GM12878 (cell line): ENCODE measurements around the gene RET. TPM values are rescaled to one million over a fixed set of nuclear protein-coding genes. Genes with fewer than 3 reads are reported as not detected.

Source experiments
- ATAC-seq: fragments of 200-7000 bp; cut with Tn5 transposase; 3 replicates; pipeline ENCODE4 v1.9.1; 2020; ENCODE audit warnings: mild to moderate bottlenecking, moderate library complexity
- BruUV-seq: library from RNA; stranded (reverse); fragments of 400-500 nt; replicated peaks from 2 replicates; lab custom pipeline; 2021; lab: Mats Ljungman, UMichigan
- CTCF ChIA-PET: fragments of 300-600 bp; sonication (Branson Sonifier 250); formaldehyde crosslinking; extraction: SDS; loops from one replicate; lab custom pipeline; 2021; ENCODE audit warnings: inconsistent platforms; lab: Yijun Ruan, JAX
- POLR2A ChIA-PET: fragments of 350-600 bp; formaldehyde crosslinking; extraction: SDS; loops from one replicate; lab custom pipeline; 2021; ENCODE audit warnings: inconsistent platforms; lab: Charles Lee
- RAD21 ChIA-PET: fragments of 300-600 bp; sonication (Branson Sonifier 250); formaldehyde crosslinking; loops from one replicate; lab custom pipeline; 2023; ENCODE audit warnings: antibody characterized with exemption; ENCODE audit not compliant: unreplicated experiment; lab: Charles Lee
- SMC1A ChIA-PET: fragments of 300-600 bp; sonication (Branson Sonifier 250); formaldehyde crosslinking; loops from one replicate; lab custom pipeline; 2023; ENCODE audit not compliant: unreplicated experiment, uncharacterized antibody; lab: Charles Lee
- DNase-seq: peaks from one replicate; pipeline ENCODE4 v3.0.0-alpha.2; 2011; ENCODE audit warnings: low read depth, low spot score
- FAIRE-seq: peaks from 3 replicates; lab custom pipeline; 2011; peaks lifted over from hg19 to GRCh38; lab: Jason Lieb, UNC
- H2AFZ ChIP-seq: 2 replicates; pipeline ENCODE4 v1.6.0; 2011; ENCODE audit warnings: low read depth, low read length, control low read depth; ENCODE audit not compliant: control insufficient read depth
- H3K27ac ChIP-seq: 2 replicates; pipeline ENCODE4 v1.5.1; 2011; ENCODE audit warnings: control low read depth; ENCODE audit not compliant: control insufficient read depth, insufficient read depth
- H3K27me3 ChIP-seq, 2 experiments: replicated peaks in 1 of 2; 2 replicates each; pipeline versions ENCODE4 v1.6.0 to v1.6.1; 2011; ENCODE audit warnings: low read length in 1 of 2; ENCODE audit not compliant: control insufficient read depth in 2 of 2, insufficient read depth in 2 of 2
- H3K36me3 ChIP-seq, 2 experiments: 2 replicates each; pipeline ENCODE4 v1.5.1; 2011; ENCODE audit warnings: low read length in 1 of 2; ENCODE audit not compliant: control insufficient read depth in 2 of 2, insufficient read depth in 2 of 2
- H3K4me1 ChIP-seq: 2 replicates; pipeline ENCODE4 v1.6.1; 2011; ENCODE audit warnings: mild to moderate bottlenecking, low read length, moderate library complexity, mixed read lengths; ENCODE audit not compliant: control insufficient read depth, insufficient read depth
- H3K4me2 ChIP-seq: 2 replicates; pipeline ENCODE4 v1.6.0; 2011; ENCODE audit warnings: control low read depth; ENCODE audit not compliant: control insufficient read depth, insufficient read depth
- H3K4me3 ChIP-seq: fragments of 200-600 bp; sonication (generic); 2 replicates; pipeline ENCODE4 v1.5.1; 2016
- H3K79me2 ChIP-seq: 2 replicates; pipeline ENCODE4 v1.6.0; 2011; ENCODE audit warnings: low read length; ENCODE audit not compliant: control insufficient read depth, insufficient read depth
- H3K9ac ChIP-seq: 2 replicates; pipeline ENCODE4 v1.8.0; 2011; ENCODE audit warnings: low read length, control low read depth, mixed read lengths; ENCODE audit not compliant: control insufficient read depth, insufficient read depth
- H3K9me3 ChIP-seq: replicated peaks from 3 replicates; pipeline ENCODE4 v1.5.1; 2011; ENCODE audit warnings: mild to moderate bottlenecking, low read length; ENCODE audit not compliant: control insufficient read depth, insufficient read depth
- H4K20me1 ChIP-seq: 2 replicates; pipeline ENCODE4 v1.6.0; 2011; ENCODE audit not compliant: control insufficient read depth, insufficient read depth
- ATF7 ChIP-seq: fragments of 450-650 bp; IDR thresholded peaks from 2 replicates; pipeline ENCODE4 v1.6.1; 2016; ENCODE audit warnings: low read depth, mild to moderate bottlenecking
- BHLHE40 ChIP-seq, 2 experiments: fragments of 450-650 bp in 1 of 2; IDR thresholded peaks; 2 replicates each; pipeline ENCODE4 v1.6.1; 2011 to 2017; ENCODE audit warnings: low read depth in 2 of 2, borderline replicate concordance in 1 of 2, improper control_type of control experiment in 1 of 2, low read length in 1 of 2, mild to moderate bottlenecking in 1 of 2
- POLR2AphosphoS5 ChIP-seq: IDR thresholded peaks from 2 replicates; pipeline ENCODE4 v1.6.1; 2011; ENCODE audit warnings: mild to moderate bottlenecking, low read length, inconsistent platforms
- RFX5 ChIP-seq: IDR thresholded peaks from 2 replicates; pipeline ENCODE4 v1.6.1; 2011; ENCODE audit warnings: low read depth, low read length, improper control_type of control experiment
- SMAD1 ChIP-seq: fragments of 450-650 bp; IDR thresholded peaks from 2 replicates; pipeline ENCODE4 v1.6.1; 2018; ENCODE audit warnings: mild to moderate bottlenecking, low read depth; ENCODE audit not compliant: partially characterized antibody
- SP1 ChIP-seq: IDR thresholded peaks from one replicate; pipeline ENCODE4 v1.6.1; 2011; ENCODE audit warnings: low read depth, low read length
- STAT3 ChIP-seq: IDR thresholded peaks from 2 replicates; pipeline ENCODE4 v1.6.1; 2011; ENCODE audit warnings: low read depth, low read length, improper control_type of control experiment
- ZNF384 ChIP-seq: IDR thresholded peaks from 2 replicates; pipeline ENCODE4 v1.6.1; 2012; ENCODE audit warnings: low read depth, mild to moderate bottlenecking, low read length, improper control_type of control experiment, borderline replicate concordance
- WGBS: methylation state at CpG from one replicate; pipeline ENCODE4 v1.1.6; 2016; ENCODE audit warnings: low lambda C conversion rate; ENCODE audit not compliant: insufficient replicate concordance, insufficient coverage; ENCODE audit errors: missing lambda C conversion rate; 5-methylcytosine and 5-hydroxymethylcytosine counted together
- in situ Hi-C: fragments of 300-500 bp; cut with MboI; formaldehyde crosslinking; loops from 9 replicates; pipeline ENCODE4 v1.14.3; 2018; ENCODE audit warnings: mixed read lengths
- intact Hi-C: fragments of 100-400 bp; cut with micrococcal nuclease; formaldehyde crosslinking; loops from one replicate; pipeline ENCODE4 v1.14.2; 2022; ENCODE audit not compliant: unreplicated experiment
- polyA plus RNA-seq, 11 experiments: library from polyadenylated mRNA; depleted of rRNA in 4 of 11; unstranded in 6 of 11; stranded (reverse) in 5 of 11; fragments of >200 nt; fragmentation: Nextera tagmentation in 4 of 11; fragmentation: Illumina TruSeq in 1 of 11; extraction: Ambion mirVana in 4 of 11; extraction: Trizol in 1 of 11; gene quantifications; 1 replicate in 1 of 11; 2 replicates in 10 of 11; pipeline versions ENCODE4 v1.2.1 to v1.2.3, GENCODE V29; 2011 to 2016; ENCODE audit warnings: inconsistent platforms in 2 of 11, missing spikeins in 2 of 11, low read depth in 1 of 11
- total RNA-seq, 4 experiments: library from RNA; depleted of rRNA in 3 of 4; stranded (reverse); fragments of >200 nt in 3 of 4; fragmentation: Illumina TruSeq in 1 of 4; extraction: Trizol in 1 of 4; gene quantifications; 2 replicates each; pipeline versions ENCODE4 v1.2.1 to v1.2.3, GENCODE V29; 2013 to 2021
- TF ChIP-seq, protein P1 (sequence below): fragments of 450-650 bp; conservative IDR thresholded peaks from 2 replicates; pipeline ENCODE4 v1.6.1; 2017; ENCODE audit warnings: mild to moderate bottlenecking, moderate library complexity
- TF ChIP-seq, protein P2 (sequence below): fragments of 450-650 bp; IDR thresholded peaks from 2 replicates; pipeline ENCODE4 v1.6.1; 2016; ENCODE audit warnings: mild to moderate bottlenecking
- TF ChIP-seq, protein P3 (sequence below): IDR thresholded peaks from 2 replicates; pipeline ENCODE4 v1.6.1; 2011; ENCODE audit warnings: low read depth, mild to moderate bottlenecking, low read length, moderate library complexity, borderline replicate concordance; ENCODE audit errors: extremely low read depth

The RET gene
- total and polyA plus RNA-seq, 10 of the 15 experiments (the other 5 are each of a cell fraction or from before 2014, with no cell fraction given) = not detected

DNA sequence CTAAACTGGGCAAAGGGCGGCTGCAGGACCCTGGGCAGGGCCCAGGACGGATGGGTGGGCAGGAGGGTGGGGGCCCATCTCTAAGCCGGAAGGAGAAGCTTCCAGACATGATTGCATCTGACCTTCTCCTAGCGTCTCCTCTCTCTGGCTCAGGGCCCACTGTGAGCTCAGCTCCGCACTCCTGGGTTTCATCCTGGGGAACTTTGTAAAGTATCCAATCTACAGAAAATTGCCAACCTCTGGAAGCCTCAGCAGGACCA, 8.8 kb upstream of the RET start (continued):
- TF ChIP-seq, protein P1, sequence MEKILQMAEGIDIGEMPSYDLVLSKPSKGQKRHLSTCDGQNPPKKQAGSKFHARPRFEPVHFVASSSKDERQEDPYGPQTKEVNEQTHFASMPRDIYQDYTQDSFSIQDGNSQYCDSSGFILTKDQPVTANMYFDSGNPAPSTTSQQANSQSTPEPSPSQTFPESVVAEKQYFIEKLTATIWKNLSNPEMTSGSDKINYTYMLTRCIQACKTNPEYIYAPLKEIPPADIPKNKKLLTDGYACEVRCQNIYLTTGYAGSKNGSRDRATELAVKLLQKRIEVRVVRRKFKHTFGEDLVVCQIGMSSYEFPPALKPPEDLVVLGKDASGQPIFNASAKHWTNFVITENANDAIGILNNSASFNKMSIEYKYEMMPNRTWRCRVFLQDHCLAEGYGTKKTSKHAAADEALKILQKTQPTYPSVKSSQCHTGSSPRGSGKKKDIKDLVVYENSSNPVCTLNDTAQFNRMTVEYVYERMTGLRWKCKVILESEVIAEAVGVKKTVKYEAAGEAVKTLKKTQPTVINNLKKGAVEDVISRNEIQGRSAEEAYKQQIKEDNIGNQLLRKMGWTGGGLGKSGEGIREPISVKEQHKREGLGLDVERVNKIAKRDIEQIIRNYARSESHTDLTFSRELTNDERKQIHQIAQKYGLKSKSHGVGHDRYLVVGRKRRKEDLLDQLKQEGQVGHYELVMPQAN = no peak
- TF ChIP-seq SP1 = no peak
- TF ChIP-seq, protein P2, sequence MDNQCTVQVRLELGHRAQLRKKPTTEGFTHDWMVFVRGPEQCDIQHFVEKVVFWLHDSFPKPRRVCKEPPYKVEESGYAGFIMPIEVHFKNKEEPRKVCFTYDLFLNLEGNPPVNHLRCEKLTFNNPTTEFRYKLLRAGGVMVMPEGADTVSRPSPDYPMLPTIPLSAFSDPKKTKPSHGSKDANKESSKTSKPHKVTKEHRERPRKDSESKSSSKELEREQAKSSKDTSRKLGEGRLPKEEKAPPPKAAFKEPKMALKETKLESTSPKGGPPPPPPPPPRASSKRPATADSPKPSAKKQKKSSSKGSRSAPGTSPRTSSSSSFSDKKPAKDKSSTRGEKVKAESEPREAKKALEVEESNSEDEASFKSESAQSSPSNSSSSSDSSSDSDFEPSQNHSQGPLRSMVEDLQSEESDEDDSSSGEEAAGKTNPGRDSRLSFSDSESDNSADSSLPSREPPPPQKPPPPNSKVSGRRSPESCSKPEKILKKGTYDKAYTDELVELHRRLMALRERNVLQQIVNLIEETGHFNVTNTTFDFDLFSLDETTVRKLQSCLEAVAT = no peak
- no peak for TF ChIP-seq SMAD1
- TF ChIP-seq STAT3 = no peak
- no peak for TF ChIP-seq POLR2AphosphoS5

DNA sequence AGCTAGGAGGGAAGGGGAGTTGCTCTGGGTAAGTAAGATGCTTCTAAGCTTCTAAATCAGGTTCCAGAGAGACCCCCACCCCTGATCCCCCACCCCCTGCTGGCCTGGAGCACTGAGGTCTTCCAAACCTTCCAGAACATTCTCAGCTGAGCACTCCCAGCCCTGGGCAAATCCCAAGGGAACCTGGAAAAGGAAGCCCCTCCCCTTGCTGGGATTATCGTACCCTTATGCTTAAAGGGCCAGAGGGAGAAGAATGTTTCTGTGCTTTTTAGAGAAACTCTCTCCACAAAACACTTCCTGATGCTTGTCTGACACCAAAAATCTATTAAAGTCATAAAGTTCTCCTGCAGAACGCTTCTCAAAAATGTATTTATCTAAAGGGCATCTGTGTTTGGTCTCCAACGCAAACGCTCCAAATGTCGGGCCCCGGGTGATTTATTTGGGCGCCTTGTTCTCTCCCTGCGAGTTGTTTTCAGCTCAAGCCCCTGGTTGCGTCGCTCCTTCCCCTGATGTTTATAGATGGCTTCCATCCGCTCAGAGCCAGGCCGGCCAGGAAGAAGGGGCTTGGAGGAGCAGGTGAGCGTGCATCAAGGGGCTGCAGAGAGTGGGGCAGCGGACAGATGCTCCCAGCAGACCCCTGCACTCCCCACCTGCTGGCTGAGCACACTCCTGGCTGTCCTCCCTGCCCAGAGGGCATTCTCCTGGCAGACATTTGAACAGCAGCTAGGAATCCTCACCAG, 8.2 kb upstream of the RET start:
- H3K27ac ChIP-seq = no peak overlapping the region
- H3K9me3 ChIP-seq = no peaks in the 10 kb centered on the region
- RAD21 ChIA-PET = no interaction called here
- no peaks in the 10 kb centered on the region for H3K79me2 ChIP-seq
- in situ Hi-C loops (no loop called here), intact Hi-C loops (no loop called here)
- no peaks in the 10 kb centered on the region for H3K4me1 ChIP-seq
- no peaks in the 10 kb centered on the region for H4K20me1 ChIP-seq
- SMC1A ChIA-PET = no interaction called here
- no peak overlapping the region for H3K4me2 ChIP-seq
- WGBS = 36% methylated on average over 14 of the region's 14 CpGs
- no TSS peak for BruUV-seq
- FAIRE-seq = no peak
- ATAC-seq = no peak
- H3K9ac ChIP-seq = no peak overlapping the region
- no peak overlapping the region for H3K4me3 ChIP-seq
- TF ChIP-seq BHLHE40 (IDR thresholded peaks at IDR 0.05; ENCODE audit: borderline replicate concordance in 1 of 2, low read depth in 2 of 2, low read length in 1 of 2) (no peak), RFX5 (no peak), ZNF384 (no peak), ATF7 (no peak)
- TF ChIP-seq, protein P3, sequence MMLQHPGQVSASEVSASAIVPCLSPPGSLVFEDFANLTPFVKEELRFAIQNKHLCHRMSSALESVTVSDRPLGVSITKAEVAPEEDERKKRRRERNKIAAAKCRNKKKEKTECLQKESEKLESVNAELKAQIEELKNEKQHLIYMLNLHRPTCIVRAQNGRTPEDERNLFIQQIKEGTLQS = no peak
- H3K27me3 ChIP-seq = no peaks in the 10 kb centered on the region; a peak in 2 of 4 replicates
- POLR2A ChIA-PET = no interaction called here
- CTCF ChIA-PET = interaction anchor here (1.1 kb wide), 1 partner anchor 61 kb away, joined by 4 read pairs; no protein-coding TSS in a partner anchor
- no peaks in the 10 kb centered on the region for H3K36me3 ChIP-seq
- no peak overlapping the region for H2AFZ ChIP-seq
- DNase-seq = no peak
